ENCODE measurements around the gene GOLM1. TPM values are rescaled to one million over a fixed set of nuclear protein-coding genes. Genes with fewer than 3 reads are reported as not detected.

Gene GOLM1
- total RNA-seq, 1 experiment from 2014 or later: 71.6 TPM

DNA sequence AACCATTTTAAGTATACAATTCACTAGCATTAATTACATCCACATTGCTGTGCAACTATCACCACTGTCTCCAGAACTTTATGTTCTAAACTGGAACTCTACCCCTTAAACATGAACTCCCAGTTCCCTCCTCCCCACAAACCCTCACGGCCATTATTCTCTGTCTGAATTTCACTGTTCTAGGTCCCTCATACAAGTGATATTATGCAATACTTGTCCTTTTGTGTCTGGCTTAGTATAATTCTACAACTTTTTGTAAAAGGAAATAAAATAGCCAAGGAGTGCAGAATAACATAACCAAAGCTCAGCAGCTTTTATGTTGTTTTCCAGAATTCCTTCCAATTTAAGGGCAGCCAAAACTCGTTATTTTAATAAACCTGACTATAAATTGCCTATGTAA lies 105.2 kb downstream of the GOLM1 start:
- H2AFZ ChIP-seq (ENCODE audit: low read length): no peak overlapping the region
- no peak overlapping the region for H4K8ac ChIP-seq (replicated peaks; ENCODE audit: insufficient read length, low read depth, low read length)
- H2AK5ac ChIP-seq (ENCODE audit: insufficient read length, low read length): no peak overlapping the region
- no peak overlapping the region for H3T11ph ChIP-seq (ENCODE audit: low read length)
- no peak overlapping the region for H2BK12ac ChIP-seq (ENCODE audit: insufficient read length, low read depth, low read length)
- no peak overlapping the region for H3K4me2 ChIP-seq (ENCODE audit: insufficient read depth, insufficient read length, low read length)
- TF ChIP-seq, protein P1, sequence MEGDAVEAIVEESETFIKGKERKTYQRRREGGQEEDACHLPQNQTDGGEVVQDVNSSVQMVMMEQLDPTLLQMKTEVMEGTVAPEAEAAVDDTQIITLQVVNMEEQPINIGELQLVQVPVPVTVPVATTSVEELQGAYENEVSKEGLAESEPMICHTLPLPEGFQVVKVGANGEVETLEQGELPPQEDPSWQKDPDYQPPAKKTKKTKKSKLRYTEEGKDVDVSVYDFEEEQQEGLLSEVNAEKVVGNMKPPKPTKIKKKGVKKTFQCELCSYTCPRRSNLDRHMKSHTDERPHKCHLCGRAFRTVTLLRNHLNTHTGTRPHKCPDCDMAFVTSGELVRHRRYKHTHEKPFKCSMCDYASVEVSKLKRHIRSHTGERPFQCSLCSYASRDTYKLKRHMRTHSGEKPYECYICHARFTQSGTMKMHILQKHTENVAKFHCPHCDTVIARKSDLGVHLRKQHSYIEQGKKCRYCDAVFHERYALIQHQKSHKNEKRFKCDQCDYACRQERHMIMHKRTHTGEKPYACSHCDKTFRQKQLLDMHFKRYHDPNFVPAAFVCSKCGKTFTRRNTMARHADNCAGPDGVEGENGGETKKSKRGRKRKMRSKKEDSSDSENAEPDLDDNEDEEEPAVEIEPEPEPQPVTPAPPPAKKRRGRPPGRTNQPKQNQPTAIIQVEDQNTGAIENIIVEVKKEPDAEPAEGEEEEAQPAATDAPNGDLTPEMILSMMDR (conservative IDR thresholded peaks at IDR 0.05): no peak
- H3K56ac ChIP-seq (ENCODE audit: insufficient read length, low read depth, low read length): no peak overlapping the region
- H3K79me1 ChIP-seq (ENCODE audit: insufficient read depth, low read depth, low read length, poor library complexity, severe bottlenecking): no peaks in the 10 kb centered on the region
- Mint-ChIP-seq H3K4me3 (no peak overlapping the region), H3K27me3 (ENCODE audit: low read depth) (no peaks in the 10 kb centered on the region), H3K9me3 (no peaks in the 10 kb centered on the region; a peak in 1 of 5 replicates), H3K36me3 (ENCODE audit: insufficient read depth in 1 of 3, low read depth in 3 of 3) (peaks cover 15 to 62% (median 45%) of the 10 kb centered on the region in 3 experiments), H3K4me1 (no peaks in the 10 kb centered on the region), H3K27ac (no peak overlapping the region; a peak in 1 of 7 replicates)
- no peak overlapping the region for H3K23ac ChIP-seq (ENCODE audit: insufficient read length, low read depth, low read length)
- H4K5ac ChIP-seq (ENCODE audit: insufficient read length, low read depth, low read length): no peak overlapping the region
- no peaks in the 10 kb centered on the region for H4K20me1 ChIP-seq (ENCODE audit: control insufficient read depth, insufficient read depth, insufficient read length)
- no peak overlapping the region for H3K9ac ChIP-seq (ENCODE audit: extremely low read depth, insufficient read length, low read length)
- H4K91ac ChIP-seq (ENCODE audit: insufficient read length, low read depth, low read length): no peak overlapping the region
- no peak overlapping the region for H3K27ac ChIP-seq (ENCODE audit: insufficient read length, low read depth, low read length)
- H2BK5ac ChIP-seq (ENCODE audit: insufficient read length, low read length): no peak overlapping the region
- DNase-seq: no peak
- H2BK20ac ChIP-seq (ENCODE audit: low read depth, low read length, poor library complexity, severe bottlenecking): no peak overlapping the region
- no peak overlapping the region for H2BK120ac ChIP-seq (ENCODE audit: low read depth, low read length, poor library complexity, severe bottlenecking)
- H3K9me3 ChIP-seq (ENCODE audit: control insufficient read depth, low read depth, low read length): no peaks in the 10 kb centered on the region
- H3K4ac ChIP-seq (ENCODE audit: low read depth, low read length): no peak overlapping the region
- H3K4me1 ChIP-seq (ENCODE audit: insufficient read depth, low read length): no peaks in the 10 kb centered on the region
- H2BK15ac ChIP-seq (ENCODE audit: low read depth, low read length): no peak overlapping the region
- H3K27me3 ChIP-seq (ENCODE audit: insufficient read depth, low read length): no peaks in the 10 kb centered on the region; the same call in 1 of the 2 replicates
- WGBS (ENCODE audit: extremely low coverage, insufficient read length, low lambda C conversion rate): no CpG with 5 or more reads among the region's 2 CpGs
- no peaks in the 10 kb centered on the region for H3K23me2 ChIP-seq (ENCODE audit: insufficient read length, low read depth, low read length, poor library complexity, severe bottlenecking)
- no peak overlapping the region for H3K14ac ChIP-seq (ENCODE audit: insufficient read depth, low read length)
- no peaks in the 10 kb centered on the region for H3K79me2 ChIP-seq (ENCODE audit: insufficient read depth, low read length)
- no peak overlapping the region for H3K18ac ChIP-seq (ENCODE audit: insufficient read length, low read depth, low read length)

All from H9 (cell line).